CD4-positive, alpha-beta T cell (primary cell): ENCODE results near the gene SPATA13. TPM values are rescaled to one million over a fixed set of nuclear protein-coding genes. Genes with fewer than 3 reads are reported as not detected.

ENCODE experiments used
- ATAC-seq: fragments of 200-7000 bp; cut with Tn5 transposase; one replicate; pipeline ENCODE4 v1.10.0; 2022; ENCODE audit warnings: mild to moderate bottlenecking; ENCODE audit not compliant: poor library complexity
- CTCF ChIA-PET: fragments of 350-600 bp; sonication (Branson Sonifier 250); formaldehyde crosslinking; loops from one replicate; lab custom pipeline; 2021; ENCODE audit warnings: antibody characterized with exemption, inconsistent platforms; lab: Charles Lee
- POLR2A ChIA-PET: fragments of 350-600 bp; sonication (Branson Sonifier 250); formaldehyde crosslinking; loops from one replicate; lab custom pipeline; 2021; ENCODE audit warnings: antibody characterized with exemption, inconsistent platforms; lab: Charles Lee
- DNase-seq, 14 experiments: peaks; one replicate each; pipeline ENCODE4 v3.0.0-alpha.2; 2013 to 2020; ENCODE audit warnings: mixed read lengths in 2 of 14
- H3K27ac ChIP-seq, 2 donors: one replicate each; pipeline versions ENCODE4 v1.5.1 to v1.7.0; 2013; ENCODE audit warnings: low read length in 2 of 2, low read depth in 1 of 2, mild to moderate bottlenecking in 1 of 2
- H3K27me3 ChIP-seq, 2 experiments: 1 replicate in 1 of 2; 2 replicates in 1 of 2; pipeline versions ENCODE4 v1.6.1 to v1.7.0; 2013; ENCODE audit warnings: low read length in 2 of 2, control low read depth in 1 of 2, mild to moderate bottlenecking in 1 of 2, moderate library complexity in 1 of 2; ENCODE audit not compliant: insufficient read depth in 2 of 2, control insufficient read depth in 1 of 2
- H3K36me3 ChIP-seq: one replicate; pipeline ENCODE4 v1.6.1; 2013; ENCODE audit warnings: low read length, control low read depth; ENCODE audit not compliant: insufficient read depth
- H3K4me1 ChIP-seq: one replicate; pipeline ENCODE4 v1.6.1; 2013; ENCODE audit warnings: low read length, control low read depth; ENCODE audit not compliant: insufficient read depth
- H3K4me3 ChIP-seq: one replicate; pipeline ENCODE4 v1.5.1; 2013; ENCODE audit warnings: mild to moderate bottlenecking, low read length, moderate library complexity
- H3K9me3 ChIP-seq, 2 experiments: 1 replicate in 1 of 2; 2 replicates in 1 of 2; pipeline versions ENCODE4 v1.6.1 to v1.7.0; 2013; ENCODE audit warnings: low read length in 2 of 2, mild to moderate bottlenecking in 2 of 2, control low read depth in 1 of 2, moderate library complexity in 1 of 2; ENCODE audit not compliant: control insufficient read depth in 1 of 2, insufficient read depth in 1 of 2
- H3K27ac Mint-ChIP-seq: one replicate; pipeline ENCODE4 v1.8.0; 2020; ENCODE audit warnings: mixed read lengths
- H3K27me3 Mint-ChIP-seq: one replicate; pipeline ENCODE4 v1.8.0; 2021; ENCODE audit warnings: mixed read lengths
- H3K36me3 Mint-ChIP-seq: one replicate; pipeline ENCODE4 v1.8.0; 2021; ENCODE audit warnings: low read depth, mixed read lengths
- H3K4me1 Mint-ChIP-seq: one replicate; pipeline ENCODE4 v1.8.0; 2021; ENCODE audit warnings: low read depth, mixed read lengths
- H3K4me3 Mint-ChIP-seq: one replicate; pipeline ENCODE4 v1.8.0; 2020; ENCODE audit warnings: mild to moderate bottlenecking, mixed read lengths
- H3K9me3 Mint-ChIP-seq: one replicate; pipeline ENCODE4 v1.8.0; 2020; ENCODE audit warnings: mixed read lengths
- CTCF ChIP-seq: fragments of 200-600 bp; IDR thresholded peaks from one replicate; pipeline ENCODE4 v1.8.0; 2022; ENCODE audit warnings: antibody characterized with exemption, mild to moderate bottlenecking
- intact Hi-C, 2 experiments: fragments of 100-400 bp; cut with DNase I in 1 of 2; cut with micrococcal nuclease in 1 of 2; formaldehyde crosslinking; loops; one replicate each; pipeline versions ENCODE4 v1.15.1 to v1.9.0; 2023 to 2025; cut with DNase I, micrococcal nuclease
- total RNA-seq, 174 experiments: library from RNA in 2 of 174; stranded (reverse) in 2 of 174; gene quantifications; one replicate each; pipeline ENCODE4 v1.2.3 and lab custom pipeline; 2021 to 2026

The SPATA13 gene
- total RNA-seq, 2 experiments from 2014 or later = 87.7 to 94.6 TPM

- H3K27me3 Mint-ChIP-seq = no peaks in the 10 kb centered on the region
- ChIA-PET CTCF (interaction anchor here (0.6 to 1.2 kb wide), 4 partner anchors 8 to 15 kb away, joined by 3 to 4 read pairs (median 3); no protein-coding TSS in a partner anchor), POLR2A (interaction anchor here (1.1 to 2.8 kb wide), 2 partner anchors 15 to 51 kb away, joined by 3 to 7 read pairs; no protein-coding TSS in a partner anchor)
- H3K27ac Mint-ChIP-seq = peak overlapping the region; percentile 97
- H3K9me3 Mint-ChIP-seq = no peaks in the 10 kb centered on the region
- no peak overlapping the region for H3K4me3 Mint-ChIP-seq
- peaks cover 60% of the 10 kb centered on the region for H3K36me3 ChIP-seq
- TF ChIP-seq CTCF = no peak
- peaks cover 79% of the 10 kb centered on the region for H3K4me1 ChIP-seq
- H3K36me3 Mint-ChIP-seq = peaks cover 67% of the 10 kb centered on the region
- intact Hi-C loops = loop anchor here (10.0 kb wide), 2 partner anchors 45 to 1005 kb away; partner anchors contain the start of gene MTMR6 (in 1 of the 2)
- H3K4me1 Mint-ChIP-seq = peaks cover 93% of the 10 kb centered on the region
- ATAC-seq = no peak
- H3K4me3 ChIP-seq = no peak overlapping the region
- DNase-seq = peak in 2 of 14 experiments; percentile 41 to 53
- H3K27ac ChIP-seq = no peak overlapping the region
- no peaks in the 10 kb centered on the region for H3K9me3 ChIP-seq
- no peaks in the 10 kb centered on the region for H3K27me3 ChIP-seq
Observed at GRCh38 chr13:24279327-24280110, 119.0 kb downstream of the SPATA13 start.

DNA sequence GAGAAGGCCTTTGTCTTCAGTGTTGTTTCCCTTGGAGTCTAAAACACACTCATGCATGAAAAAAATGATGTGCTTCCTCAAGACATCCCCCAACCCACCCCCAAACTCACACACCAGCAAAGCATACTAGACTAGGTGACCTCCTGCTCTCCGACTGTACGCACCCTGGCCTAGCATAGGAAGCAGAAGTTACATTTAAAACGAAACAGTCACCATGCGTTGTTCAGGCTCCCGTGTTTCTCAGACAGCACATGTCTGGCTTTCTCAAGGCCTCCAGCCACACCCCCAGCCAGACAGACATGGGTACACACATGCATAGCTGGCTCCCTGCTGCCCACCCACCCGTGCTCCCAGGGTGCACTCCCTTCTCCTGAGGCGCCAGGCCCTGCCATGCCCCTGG lies 120.2 kb downstream of the SPATA13 start:
- ChIA-PET CTCF (interaction anchor here (1.0 kb wide), 1 partner anchor 46 kb away, joined by 3 read pairs; no protein-coding TSS in a partner anchor), POLR2A (interaction anchor here (1.1 to 3.1 kb wide), 3 partner anchors 10 to 17 kb away, joined by 3 to 13 read pairs (median 7); no protein-coding TSS in a partner anchor)
- intact Hi-C loops = loop anchor here in 1 of 2 experiments (10.0 kb wide), 1 partner anchor 46 kb away; no protein-coding TSS in a partner anchor
- H3K9me3 Mint-ChIP-seq = no peaks in the 10 kb centered on the region
- Histone ChIP-seq H3K4me1 (peaks cover 67% of the 10 kb centered on the region), H3K4me3 (no peak overlapping the region), H3K9me3 (no peaks in the 10 kb centered on the region), H3K27me3 (no peaks in the 10 kb centered on the region), H3K36me3 (peaks cover 71% of the 10 kb centered on the region), H3K27ac (no peak overlapping the region)
- no peak for TF ChIP-seq CTCF
- no peak overlapping the region for H3K4me3 Mint-ChIP-seq
- no peaks in the 10 kb centered on the region for H3K27me3 Mint-ChIP-seq
- H3K4me1 Mint-ChIP-seq = peaks cover 81% of the 10 kb centered on the region
- DNase-seq (peak in 2 of 14 experiments; percentile 31 to 58), ATAC-seq (no peak)
- peak overlapping the region; percentile 97 for H3K27ac Mint-ChIP-seq
- H3K36me3 Mint-ChIP-seq = peaks cover 76% of the 10 kb centered on the region

GRCh38 chr13:24281188-24282008 lies 120.9 kb downstream of the SPATA13 start:
- Mint-ChIP-seq H3K4me1 (peaks cover 74% of the 10 kb centered on the region), H3K36me3 (peaks cover 81% of the 10 kb centered on the region), H3K4me3 (no peak overlapping the region), H3K27me3 (no peaks in the 10 kb centered on the region), H3K27ac (peak overlapping the region; percentile 97), H3K9me3 (no peaks in the 10 kb centered on the region)
- no peak for DNase-seq
- no peak for TF ChIP-seq CTCF
- Histone ChIP-seq H3K4me1 (peaks cover 63% of the 10 kb centered on the region), H3K36me3 (peaks cover 77% of the 10 kb centered on the region), H3K4me3 (no peak overlapping the region), H3K27ac (peak overlapping the region in 1 of 2 donors; percentile 21), H3K9me3 (no peaks in the 10 kb centered on the region), H3K27me3 (no peaks in the 10 kb centered on the region)
- CTCF ChIA-PET = interaction anchor here (1.0 to 1.1 kb wide), 2 partner anchors 24 to 47 kb away, joined by 3 to 4 read pairs; no protein-coding TSS in a partner anchor
- ATAC-seq = no peak
- intact Hi-C loops = loop anchor here in 1 of 2 experiments (10.0 kb wide), 1 partner anchor 47 kb away; no protein-coding TSS in a partner anchor
- POLR2A ChIA-PET = interaction anchor here (1.1 to 3.1 kb wide), 3 partner anchors 11 to 17 kb away, joined by 3 to 13 read pairs (median 7); no protein-coding TSS in a partner anchor
